H9 (cell line): ENCODE data around the gene SELENOF. TPM values are rescaled to one million over a fixed set of nuclear protein-coding genes. Genes with fewer than 3 reads are reported as not detected.

Experiments
- DNase-seq: peaks from one replicate; pipeline ENCODE4 v3.0.0-alpha.2; 2017
- H2AFZ ChIP-seq: one replicate; pipeline ENCODE4 v1.6.1; 2013; ENCODE audit warnings: mild to moderate bottlenecking, low read length, control low read depth, moderate library complexity
- H2AK5ac ChIP-seq: 2 replicates; pipeline ENCODE4 v1.6.1; 2013; ENCODE audit warnings: low read length, control low read depth, mixed read lengths; ENCODE audit not compliant: insufficient read length
- H2BK120ac ChIP-seq: one replicate; pipeline ENCODE4 v1.6.1; 2013; ENCODE audit warnings: low read depth, mild to moderate bottlenecking, low read length, control low read depth, inconsistent platforms; ENCODE audit not compliant: poor library complexity, severe bottlenecking
- H2BK12ac ChIP-seq: 2 replicates; pipeline ENCODE4 v1.6.1; 2013; ENCODE audit warnings: low read length, control low read depth, mixed read lengths, low read depth; ENCODE audit not compliant: insufficient read length
- H2BK15ac ChIP-seq: 2 replicates; pipeline ENCODE4 v1.6.1; 2013; ENCODE audit warnings: low read depth, low read length, control low read depth
- H2BK20ac ChIP-seq: one replicate; pipeline ENCODE4 v1.6.1; 2013; ENCODE audit warnings: low read depth, mild to moderate bottlenecking, low read length, control low read depth, inconsistent platforms; ENCODE audit not compliant: poor library complexity, severe bottlenecking
- H2BK5ac ChIP-seq: 2 replicates; pipeline ENCODE4 v1.6.1; 2013; ENCODE audit warnings: low read length, control low read depth, mixed read lengths; ENCODE audit not compliant: insufficient read length
- H3K14ac ChIP-seq: 2 replicates; pipeline ENCODE4 v1.6.1; 2013; ENCODE audit warnings: low read length, control low read depth; ENCODE audit not compliant: insufficient read depth
- H3K18ac ChIP-seq: 2 replicates; pipeline ENCODE4 v1.6.1; 2013; ENCODE audit warnings: low read depth, mild to moderate bottlenecking, mixed read lengths, low read length, control low read depth; ENCODE audit not compliant: insufficient read length
- H3K23ac ChIP-seq: 2 replicates; pipeline ENCODE4 v1.6.1; 2013; ENCODE audit warnings: low read length, control low read depth, mixed read lengths, low read depth; ENCODE audit not compliant: insufficient read length
- H3K23me2 ChIP-seq: 2 replicates; pipeline ENCODE4 v1.6.1; 2013; ENCODE audit warnings: low read depth, mild to moderate bottlenecking, mixed read lengths, low read length, control low read depth; ENCODE audit not compliant: insufficient read length, poor library complexity, severe bottlenecking
- H3K27ac ChIP-seq: 2 replicates; pipeline ENCODE4 v1.5.1; 2013; ENCODE audit warnings: low read length, control low read depth, mixed read lengths, low read depth; ENCODE audit not compliant: insufficient read length
- H3K27me3 ChIP-seq: 2 replicates; pipeline ENCODE4 v1.6.1; 2013; ENCODE audit warnings: low read length, control low read depth, inconsistent platforms; ENCODE audit not compliant: insufficient read depth
- H3K4ac ChIP-seq: 2 replicates; pipeline ENCODE4 v1.6.1; 2013; ENCODE audit warnings: low read depth, mild to moderate bottlenecking, control low read depth, inconsistent platforms, low read length, moderate library complexity
- H3K4me1 ChIP-seq: 2 replicates; pipeline ENCODE4 v1.6.1; 2013; ENCODE audit warnings: low read length, control low read depth, inconsistent platforms; ENCODE audit not compliant: insufficient read depth
- H3K4me2 ChIP-seq: 2 replicates; pipeline ENCODE4 v1.6.1; 2013; ENCODE audit warnings: low read length, control low read depth, mixed read lengths; ENCODE audit not compliant: insufficient read length, insufficient read depth
- H3K56ac ChIP-seq: 2 replicates; pipeline ENCODE4 v1.6.1; 2013; ENCODE audit warnings: low read depth, mild to moderate bottlenecking, mixed read lengths, low read length, control low read depth; ENCODE audit not compliant: insufficient read length
- H3K79me1 ChIP-seq: 2 replicates; pipeline ENCODE4 v1.6.1; 2013; ENCODE audit warnings: low read depth, mild to moderate bottlenecking, moderate library complexity, low read length, control low read depth, inconsistent platforms; ENCODE audit not compliant: insufficient read depth, poor library complexity, severe bottlenecking
- H3K79me2 ChIP-seq: 2 replicates; pipeline ENCODE4 v1.6.1; 2013; ENCODE audit warnings: low read length, control low read depth, inconsistent platforms; ENCODE audit not compliant: insufficient read depth
- H3K9ac ChIP-seq: 2 replicates; pipeline ENCODE4 v1.6.1; 2013; ENCODE audit warnings: low read length, control low read depth, mixed read lengths; ENCODE audit not compliant: insufficient read length; ENCODE audit errors: extremely low read depth
- H3K9me3 ChIP-seq: one replicate; pipeline ENCODE4 v1.6.1; 2013; ENCODE audit warnings: low read depth, low read length, inconsistent platforms; ENCODE audit not compliant: control insufficient read depth
- H3T11ph ChIP-seq: one replicate; pipeline ENCODE4 v1.6.1; 2013; ENCODE audit warnings: mild to moderate bottlenecking, low read length, control low read depth, inconsistent platforms
- H4K20me1 ChIP-seq: one replicate; pipeline ENCODE4 v1.6.1; 2013; ENCODE audit not compliant: control insufficient read depth, insufficient read length, insufficient read depth
- H4K5ac ChIP-seq: 2 replicates; pipeline ENCODE4 v1.6.1; 2013; ENCODE audit warnings: low read depth, mild to moderate bottlenecking, mixed read lengths, low read length, control low read depth; ENCODE audit not compliant: insufficient read length
- H4K8ac ChIP-seq: replicated peaks from 2 replicates; pipeline ENCODE4 v1.6.1; 2013; ENCODE audit warnings: low read length, control low read depth, mixed read lengths, low read depth; ENCODE audit not compliant: insufficient read length
- H4K91ac ChIP-seq: 2 replicates; pipeline ENCODE4 v1.6.1; 2013; ENCODE audit warnings: low read depth, mild to moderate bottlenecking, moderate library complexity, mixed read lengths, low read length, control low read depth; ENCODE audit not compliant: insufficient read length
- H3K27ac Mint-ChIP-seq, 3 experiments: 2 replicates in 2 of 3; 3 replicates in 1 of 3; pipeline ENCODE4 v1.8.0; 2020 to 2021; ENCODE audit warnings: mixed read lengths in 3 of 3, mild to moderate bottlenecking in 1 of 3, moderate library complexity in 1 of 3
- H3K27me3 Mint-ChIP-seq: 2 replicates; pipeline ENCODE4 v1.8.0; 2021; ENCODE audit warnings: low read depth, mild to moderate bottlenecking, moderate library complexity, mixed read lengths
- H3K36me3 Mint-ChIP-seq, 3 experiments: 2 replicates in 2 of 3; 3 replicates in 1 of 3; pipeline ENCODE4 v1.8.0; 2020 to 2021; ENCODE audit warnings: low read depth in 3 of 3, mixed read lengths in 3 of 3; ENCODE audit not compliant: insufficient read depth in 1 of 3
- H3K4me1 Mint-ChIP-seq, 2 experiments: 2 replicates each; pipeline ENCODE4 v1.8.0; 2020; ENCODE audit warnings: mixed read lengths in 2 of 2
- H3K4me3 Mint-ChIP-seq, 2 experiments: 2 replicates in 1 of 2; 3 replicates in 1 of 2; pipeline ENCODE4 v1.8.0; 2020 to 2021; ENCODE audit warnings: mild to moderate bottlenecking in 2 of 2, mixed read lengths in 2 of 2, moderate library complexity in 1 of 2
- H3K9me3 Mint-ChIP-seq, 2 experiments: 2 replicates in 1 of 2; 3 replicates in 1 of 2; pipeline ENCODE4 v1.8.0; 2020; ENCODE audit warnings: mild to moderate bottlenecking in 2 of 2, mixed read lengths in 2 of 2, moderate library complexity in 1 of 2
- CTCF ChIP-seq: fragments of 200-600 bp; sonication (generic); conservative IDR thresholded peaks from 3 replicates; pipeline ENCODE4 v1.8.0; 2021; ENCODE audit warnings: antibody characterized with exemption, mild to moderate bottlenecking
- WGBS: extraction: QIAGEN DNeasy Blood & Tissue Kit; methylation state at CpG from one replicate; pipeline ENCODE4 v1.1.7; 2013; ENCODE audit warnings: missing lambda C conversion rate, low lambda C conversion rate, mixed read lengths; ENCODE audit not compliant: insufficient read length; ENCODE audit errors: extremely low coverage; 5-methylcytosine and 5-hydroxymethylcytosine counted together
- total RNA-seq: library from RNA; stranded (reverse); gene quantifications from 2 replicates; pipeline ENCODE4 v1.2.1, GENCODE V29; 2021

The SELENOF gene
- total RNA-seq, 1 experiment from 2014 or later: 143 TPM

- Histone ChIP-seq H4K20me1 (no peaks in the 10 kb centered on the region), H3K9me3 (peaks cover 11% of the 10 kb centered on the region), H2BK5ac (no peak overlapping the region), H3K23ac (no peak overlapping the region), H2AK5ac (no peak overlapping the region), H3K23me2 (no peaks in the 10 kb centered on the region), H3K14ac (no peak overlapping the region), H2BK15ac (no peak overlapping the region), H4K8ac (no peak overlapping the region), H3T11ph (no peak overlapping the region), H2BK20ac (no peak overlapping the region), H2AFZ (no peak overlapping the region), H3K56ac (no peak overlapping the region), H3K79me1 (peaks cover 4% of the 10 kb centered on the region), H3K4me1 (no peaks in the 10 kb centered on the region), H3K27me3 (no peaks in the 10 kb centered on the region), H3K4ac (no peak overlapping the region), H3K27ac (no peak overlapping the region), H4K5ac (no peak overlapping the region), H2BK120ac (no peak overlapping the region), H2BK12ac (no peak overlapping the region), H3K18ac (no peak overlapping the region), H3K4me2 (no peak overlapping the region), H3K79me2 (peaks cover 11% of the 10 kb centered on the region; the same call in 1 of the 2 replicates), H4K91ac (no peak overlapping the region), H3K9ac (no peak overlapping the region)
- no CpG with 5 or more reads among the region's 1 CpG for WGBS
- H3K27me3 Mint-ChIP-seq: no peaks in the 10 kb centered on the region; the same call in 1 of the 2 replicates
- H3K36me3 Mint-ChIP-seq: peaks cover 33 to 53% (median 44%) of the 10 kb centered on the region in 3 experiments
- H3K27ac Mint-ChIP-seq: no peak overlapping the region
- peaks cover 4% of the 10 kb centered on the region in 2 experiments for H3K4me1 Mint-ChIP-seq
- H3K4me3 Mint-ChIP-seq: no peak overlapping the region
- no peak for TF ChIP-seq CTCF
- DNase-seq: no peak
- peaks cover 46% of the 10 kb centered on the region in 2 experiments for H3K9me3 Mint-ChIP-seq
Observed at GRCh38 chr1:86925742-86926141, 11.8 kb upstream of the SELENOF start.
